22Rv1 (cell line): ENCODE measurements around the gene GALNT18.

ENCODE experiments used
- ZFX ChIP-seq: fragments of 450-650 bp; IDR thresholded peaks from 2 replicates; pipeline ENCODE4 v1.6.1; 2017; ENCODE audit warnings: antibody characterized with exemption, borderline replicate concordance
- TF ChIP-seq, protein P1 (sequence below): fragments of 450-650 bp; IDR thresholded peaks from 2 replicates; pipeline ENCODE4 v1.5.1; 2017; ENCODE audit warnings: mild to moderate bottlenecking

DNA sequence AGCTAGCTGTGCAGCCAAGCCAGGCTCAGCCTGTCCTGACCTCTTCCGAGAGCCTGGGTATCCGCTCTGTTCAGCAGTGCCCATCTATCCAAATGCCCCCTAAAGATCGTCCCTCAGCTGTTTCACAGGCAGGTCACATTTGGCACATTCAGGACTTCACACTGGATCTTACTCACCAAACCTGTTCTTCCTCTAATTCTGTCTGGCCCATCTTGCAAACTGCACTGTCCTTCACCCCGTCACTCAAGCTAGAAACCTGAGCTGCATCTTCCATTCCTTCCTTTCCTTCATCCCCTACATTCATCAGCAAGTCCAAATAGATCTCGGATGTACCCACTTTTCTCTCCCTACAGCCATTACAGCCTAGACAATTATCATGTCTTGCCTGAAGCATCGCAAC is 208.0 kb downstream of the GALNT18 start:
- TF ChIP-seq, protein P1, sequence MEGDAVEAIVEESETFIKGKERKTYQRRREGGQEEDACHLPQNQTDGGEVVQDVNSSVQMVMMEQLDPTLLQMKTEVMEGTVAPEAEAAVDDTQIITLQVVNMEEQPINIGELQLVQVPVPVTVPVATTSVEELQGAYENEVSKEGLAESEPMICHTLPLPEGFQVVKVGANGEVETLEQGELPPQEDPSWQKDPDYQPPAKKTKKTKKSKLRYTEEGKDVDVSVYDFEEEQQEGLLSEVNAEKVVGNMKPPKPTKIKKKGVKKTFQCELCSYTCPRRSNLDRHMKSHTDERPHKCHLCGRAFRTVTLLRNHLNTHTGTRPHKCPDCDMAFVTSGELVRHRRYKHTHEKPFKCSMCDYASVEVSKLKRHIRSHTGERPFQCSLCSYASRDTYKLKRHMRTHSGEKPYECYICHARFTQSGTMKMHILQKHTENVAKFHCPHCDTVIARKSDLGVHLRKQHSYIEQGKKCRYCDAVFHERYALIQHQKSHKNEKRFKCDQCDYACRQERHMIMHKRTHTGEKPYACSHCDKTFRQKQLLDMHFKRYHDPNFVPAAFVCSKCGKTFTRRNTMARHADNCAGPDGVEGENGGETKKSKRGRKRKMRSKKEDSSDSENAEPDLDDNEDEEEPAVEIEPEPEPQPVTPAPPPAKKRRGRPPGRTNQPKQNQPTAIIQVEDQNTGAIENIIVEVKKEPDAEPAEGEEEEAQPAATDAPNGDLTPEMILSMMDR: no peak
- TF ChIP-seq ZFX: no peak
